Fibroblast of skin of right biceps (primary cell): Measurements from ENCODE around the gene NUSAP1.
A peak's percentile ranks its signal among the peaks of the same experiment; 100 is the strongest.
"Not testable (repeated sequence)": the region's sequence is repeated elsewhere in the genome, so short reads cannot be mapped to it uniquely, and the experiment has no call there.

Experiments
- DNase-seq: peaks from one replicate; pipeline ENCODE4 v3.0.0-alpha.2; 2013

The NUSAP1 gene

DNA sequence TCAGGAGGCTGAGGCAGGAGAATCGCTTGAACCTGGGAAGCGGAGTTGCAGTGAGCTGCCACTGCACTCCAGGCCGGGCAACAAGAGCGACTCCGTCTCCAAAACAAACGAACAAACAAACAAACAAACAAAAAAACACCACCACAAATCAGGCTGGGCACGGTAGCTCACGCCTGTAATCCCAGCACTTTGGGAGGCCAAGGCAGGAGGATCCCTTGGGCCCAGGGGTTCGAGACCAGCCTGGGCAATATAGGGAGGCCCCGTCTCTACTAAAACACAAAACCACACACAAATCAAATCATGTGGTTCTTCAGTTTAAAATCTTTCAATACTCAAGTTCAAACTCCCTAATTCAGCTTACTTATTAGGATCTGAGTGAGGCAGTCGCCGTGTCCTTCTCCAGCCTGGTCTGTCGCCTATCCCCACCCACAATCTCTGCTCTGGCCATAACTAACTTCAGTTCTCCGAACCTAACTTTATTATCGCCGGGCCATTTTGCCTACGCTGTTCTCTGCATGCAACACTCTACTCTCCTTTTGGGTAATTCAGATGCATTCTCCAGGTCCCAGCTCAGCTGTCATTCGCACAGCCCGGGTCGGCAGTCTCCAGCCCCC, 83.6 kb downstream of the NUSAP1 start:
- DNase-seq, result no peak

GRCh38 chr15:41416742-41417417, 84.2 kb downstream of the NUSAP1 start, which contains the start of gene RTF1:
RTF1 (plus strand) TSS chr15:41417095; CDS start chr15:41417116, 21 bp downstream.
- DNase-seq, result peak; percentile 89

DNA sequence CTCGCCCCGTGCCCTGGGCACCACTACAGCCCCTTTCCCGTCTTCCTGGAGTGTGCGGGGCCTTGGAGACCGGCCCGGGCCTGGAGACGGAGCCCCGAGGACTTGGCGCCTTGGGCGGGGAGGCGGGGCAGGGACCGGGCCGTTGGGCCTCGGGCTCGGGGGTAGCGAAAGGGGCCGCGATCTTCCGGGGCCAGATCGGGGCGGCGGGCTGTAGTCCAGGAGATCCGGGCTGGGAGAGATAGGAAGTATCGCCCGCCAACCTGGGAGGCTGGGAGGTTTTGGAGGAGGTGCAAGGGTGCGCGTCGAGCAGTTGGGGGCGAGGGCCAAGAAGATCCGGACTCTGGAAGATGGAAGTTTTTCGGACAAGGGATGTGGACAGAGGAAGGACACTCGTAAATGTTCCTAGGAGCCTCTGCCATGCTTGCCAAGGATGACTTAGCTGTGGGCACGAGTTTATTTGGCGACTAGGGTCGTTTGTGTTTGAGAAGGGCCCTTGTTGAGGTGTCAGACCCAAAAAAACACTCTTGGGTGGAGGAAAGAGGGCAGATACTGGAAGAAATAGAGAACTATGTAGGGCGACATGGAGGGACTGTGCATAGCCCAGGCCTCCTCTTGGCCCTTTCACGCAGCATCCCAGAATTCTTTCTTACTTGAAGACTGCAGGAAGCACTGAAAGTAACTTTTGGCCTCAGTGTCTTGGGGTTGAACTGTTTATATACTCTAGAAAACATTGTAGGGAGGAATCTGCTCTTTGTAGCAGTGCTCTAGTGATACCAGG, 84.9 kb downstream of the NUSAP1 start:
- DNase-seq, result peak; percentile 17

DNA sequence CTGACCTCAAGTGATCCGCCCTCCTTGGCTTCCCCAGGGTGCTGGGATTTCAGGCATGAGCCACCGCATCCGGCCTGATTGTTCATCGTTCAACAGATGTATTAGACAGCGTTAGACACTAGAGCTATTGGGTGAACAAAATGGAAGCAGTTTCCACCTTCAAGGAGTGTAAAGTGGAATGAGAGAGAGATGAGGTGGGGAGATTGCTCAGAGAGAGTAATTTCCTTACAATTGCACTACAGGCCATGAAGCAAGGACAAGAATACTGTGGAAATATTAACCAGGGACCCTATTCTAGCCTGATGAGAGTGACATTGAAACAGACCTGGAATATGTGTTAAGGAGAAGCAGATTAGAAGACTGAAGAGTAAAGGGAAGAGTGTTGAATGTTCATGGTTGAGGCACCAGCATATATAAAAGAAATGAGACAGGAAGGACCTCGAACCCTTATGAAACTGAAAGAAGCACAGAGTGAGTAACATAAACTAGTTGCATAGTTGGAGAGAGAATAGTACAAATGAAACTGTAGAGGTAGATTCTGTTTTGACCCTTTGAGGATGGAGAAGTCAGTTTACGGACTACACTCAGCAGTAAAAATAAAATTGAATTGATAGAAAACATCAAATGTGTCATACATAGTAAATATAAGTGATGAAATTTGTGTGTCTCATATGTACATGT, 91.4 kb downstream of the NUSAP1 start:
- no peak for DNase-seq

DNA sequence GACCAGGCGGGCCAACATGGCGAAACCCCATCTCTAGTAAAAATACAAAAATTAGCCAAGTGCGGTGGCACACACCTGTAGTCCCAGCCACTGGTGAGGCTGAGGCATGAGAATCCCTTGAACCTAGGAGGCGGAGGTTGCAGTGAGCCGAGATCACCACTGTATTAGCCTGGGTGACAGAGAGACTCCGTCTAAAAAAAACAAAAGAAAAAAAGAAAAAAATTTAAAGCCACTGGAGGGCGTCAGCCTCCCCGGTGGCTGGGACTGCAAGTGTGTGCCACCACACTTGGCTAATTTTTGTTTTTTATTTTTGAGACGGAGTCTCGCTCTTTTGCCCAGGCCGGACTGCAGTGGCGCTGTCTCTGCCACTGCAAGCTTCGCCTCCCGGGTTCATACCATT, 92.1 kb downstream of the NUSAP1 start:
- DNase-seq, result no peak

DNA sequence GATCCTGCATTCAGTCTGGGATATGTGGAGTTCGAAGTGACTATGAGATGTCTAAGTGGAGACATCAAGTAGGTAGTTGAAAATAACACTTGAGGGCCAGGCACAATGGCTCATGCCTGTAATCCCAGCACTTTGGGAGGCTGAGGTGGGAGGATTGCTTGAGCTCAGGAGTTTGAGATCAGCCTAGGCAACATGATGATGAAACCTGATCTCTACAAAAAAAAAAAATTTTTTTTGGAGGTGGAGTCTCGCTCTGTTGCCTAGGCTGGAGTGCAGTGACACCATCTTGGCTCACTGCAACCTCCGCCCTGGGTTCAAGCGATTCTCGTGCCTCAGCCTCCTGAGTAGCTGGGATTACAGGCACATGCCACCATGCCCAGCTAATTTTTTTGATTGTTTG, 93.2 kb downstream of the NUSAP1 start:
- DNase-seq, result not testable (repeated sequence)

GRCh38 chr15:41429003-41429890, 96.6 kb downstream of the NUSAP1 start:
- DNase-seq, result no peak
